D721Med (cell line): ENCODE measurements around the gene PALB2.

Experiments
- DNase-seq: peaks from one replicate; pipeline ENCODE4 v3.0.0; 2011; ENCODE audit warnings: low spot score; ENCODE audit not compliant: insufficient read length
- FAIRE-seq: peaks from 2 replicates; lab custom pipeline; 2011; peaks lifted over from hg19 to GRCh38; lab: Jason Lieb, UNC
- CTCF ChIP-seq: IDR thresholded peaks from 2 replicates; pipeline ENCODE4 v1.5.1; 2012; ENCODE audit warnings: mild to moderate bottlenecking, control low read depth; ENCODE audit not compliant: insufficient read depth; ENCODE audit errors: missing control alignments

Gene PALB2

GRCh38 chr16:23581764-23582163, 59.3 kb downstream of the PALB2 start:
- FAIRE-seq (no peak), DNase-seq (no peak)
- no peak for TF ChIP-seq CTCF

GRCh38 chr16:23580391-23580790, 60.7 kb downstream of the PALB2 start:
- no peak for TF ChIP-seq CTCF
- FAIRE-seq (no peak), DNase-seq (no peak)

GRCh38 chr16:23579371-23579770, 61.7 kb downstream of the PALB2 start:
- DNase-seq, result no peak
- no peak for TF ChIP-seq CTCF
- no peak for FAIRE-seq

- DNase-seq (no peak), FAIRE-seq (no peak)
- no peak for TF ChIP-seq CTCF
These were observed 62.8 kb downstream of the PALB2 start for GRCh38 chr16:23578101-23578830.

- FAIRE-seq (no peak), DNase-seq (no peak)
- TF ChIP-seq CTCF, result no peak
These were observed 63.6 kb downstream of the PALB2 start for GRCh38 chr16:23577493-23577892.

- FAIRE-seq (no peak), DNase-seq (no peak)
- no peak for TF ChIP-seq CTCF
These were observed 65.3 kb downstream of the PALB2 start for GRCh38 chr16:23575834-23576233.

GRCh38 chr16:23573817-23574216, 67.3 kb downstream of the PALB2 start:
- no peak for FAIRE-seq
- DNase-seq, result no peak
- TF ChIP-seq CTCF, result no peak
